Naive thymus-derived CD4-positive, alpha-beta T cell (primary cell): ENCODE results near the gene CTNNA1. TPM values are rescaled to one million over a fixed set of nuclear protein-coding genes. Genes with fewer than 3 reads are reported as not detected.
"Not testable (repeated sequence)": the region's sequence is repeated elsewhere in the genome, so short reads cannot be mapped to it uniquely, and the experiment has no call there.

ENCODE experiments used
- ATAC-seq: fragments of 150-1000 bp; cut with Tn5 transposase; 2 replicates; pipeline ENCODE4 v1.10.0; 2021; ENCODE audit warnings: mild to moderate bottlenecking, moderate library complexity
- CTCF ChIA-PET: fragments of 350-600 bp; sonication (Branson Sonifier 250); formaldehyde crosslinking; loops from one replicate; lab custom pipeline; 2021; ENCODE audit warnings: antibody characterized with exemption; lab: Charles Lee
- POLR2A ChIA-PET: fragments of 350-600 bp; sonication (Branson Sonifier 250); formaldehyde crosslinking; loops from one replicate; lab custom pipeline; 2021; ENCODE audit warnings: antibody characterized with exemption, inconsistent platforms; lab: Charles Lee
- DNase-seq, 9 donors: peaks; one replicate each; pipeline versions ENCODE4 v3.0.0 to v3.0.0-alpha.2; 2020 to 2022; ENCODE audit warnings: mixed read lengths in 1 of 9
- H3K27ac ChIP-seq: one replicate; pipeline ENCODE4 v1.7.0; 2013; ENCODE audit warnings: mild to moderate bottlenecking, low read depth, low read length, moderate library complexity
- H3K27me3 ChIP-seq, 2 donors: one replicate each; pipeline ENCODE4 v1.7.0; 2013; ENCODE audit warnings: low read length in 2 of 2, mild to moderate bottlenecking in 2 of 2, moderate library complexity in 2 of 2; ENCODE audit not compliant: control insufficient read depth in 2 of 2, insufficient read depth in 2 of 2
- H3K36me3 ChIP-seq, 3 experiments: 1 replicate in 2 of 3; 2 replicates in 1 of 3; pipeline ENCODE4 v1.7.0; 2013; ENCODE audit warnings: low read length in 3 of 3, mild to moderate bottlenecking in 3 of 3, moderate library complexity in 1 of 3; ENCODE audit not compliant: insufficient read depth in 3 of 3, control insufficient read depth in 2 of 3
- H3K4me1 ChIP-seq, 2 donors: one replicate each; pipeline ENCODE4 v1.7.0; 2013; ENCODE audit warnings: low read length in 2 of 2, mild to moderate bottlenecking in 2 of 2, moderate library complexity in 1 of 2; ENCODE audit not compliant: control insufficient read depth in 2 of 2, insufficient read depth in 2 of 2
- H3K4me3 ChIP-seq: 2 replicates; pipeline ENCODE4 v1.7.0; 2013; ENCODE audit warnings: mild to moderate bottlenecking, low read length
- H3K9me3 ChIP-seq, 3 experiments: 1 replicate in 2 of 3; 2 replicates in 1 of 3; pipeline ENCODE4 v1.7.0; 2013; ENCODE audit warnings: low read length in 3 of 3; ENCODE audit not compliant: control insufficient read depth in 2 of 3
- H3K27ac Mint-ChIP-seq, 9 donors: one replicate each; pipeline ENCODE4 v1.8.0; 2020 to 2022; ENCODE audit warnings: mixed read lengths in 9 of 9, mild to moderate bottlenecking in 8 of 9, moderate library complexity in 5 of 9, inconsistent platforms in 2 of 9
- H3K27me3 Mint-ChIP-seq, 5 donors: one replicate each; pipeline ENCODE4 v1.8.0; 2021 to 2022; ENCODE audit warnings: mixed read lengths in 5 of 5, mild to moderate bottlenecking in 1 of 5
- H3K36me3 Mint-ChIP-seq, 5 donors: one replicate each; pipeline ENCODE4 v1.8.0; 2020 to 2022; ENCODE audit warnings: mixed read lengths in 5 of 5, mild to moderate bottlenecking in 3 of 5, inconsistent platforms in 1 of 5
- H3K4me1 Mint-ChIP-seq, 7 donors: one replicate each; pipeline ENCODE4 v1.8.0; 2020 to 2022; ENCODE audit warnings: mixed read lengths in 7 of 7, mild to moderate bottlenecking in 3 of 7, inconsistent platforms in 1 of 7
- H3K4me3 Mint-ChIP-seq, 10 donors: one replicate each; pipeline ENCODE4 v1.8.0; 2020 to 2022; ENCODE audit warnings: mild to moderate bottlenecking in 10 of 10, mixed read lengths in 10 of 10, moderate library complexity in 6 of 10, inconsistent platforms in 2 of 10
- H3K9me3 Mint-ChIP-seq, 11 donors: one replicate each; pipeline ENCODE4 v1.8.0; 2020 to 2022; ENCODE audit warnings: mixed read lengths in 11 of 11, mild to moderate bottlenecking in 4 of 11, inconsistent platforms in 1 of 11, moderate library complexity in 1 of 11
- intact Hi-C, 2 donors: fragments of 100-400 bp; cut with micrococcal nuclease; formaldehyde crosslinking; loops; one replicate each; pipeline ENCODE4 v1.15.1; 2023
- polyA plus RNA-seq, 2 donors: library from polyadenylated mRNA; unstranded; fragments of 300-500 nt; fragmentation: Illumina TruSeq; gene quantifications; one replicate each; pipeline ENCODE4 v1.2.3, GENCODE V29; 2021
- total RNA-seq, 6 experiments: library from RNA in 5 of 6; stranded (reverse) in 5 of 6; gene quantifications; 1 replicate in 5 of 6; 2 replicates in 1 of 6; pipeline ENCODE4 v1.2.3 and lab custom pipeline; 2021 to 2026

Gene CTNNA1
- total and polyA plus RNA-seq, 7 experiments from 2014 or later = 0.78 to 52.9 (median 5.6) TPM

DNA sequence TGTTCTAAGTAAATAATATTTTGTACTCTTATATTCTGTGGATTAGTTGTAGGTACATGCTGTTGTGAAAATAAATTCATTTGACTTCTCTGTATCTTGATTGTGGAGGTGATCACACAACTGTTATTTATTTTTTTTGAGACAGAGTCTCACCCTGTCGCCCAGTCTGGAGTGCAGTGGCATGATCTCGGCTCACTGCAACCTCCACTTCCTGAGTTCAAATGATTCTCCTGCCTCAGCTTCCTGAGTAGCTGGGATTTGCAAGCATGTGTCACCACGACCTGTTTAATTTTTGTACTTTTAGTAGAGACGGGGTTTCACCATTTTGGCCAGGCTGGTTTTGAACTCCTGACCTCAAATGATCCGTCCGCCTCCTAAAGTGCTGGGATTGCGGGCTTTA lies 7.9 kb downstream of the CTNNA1 start:
- H3K27ac ChIP-seq, ATAC-seq, CTCF ChIA-PET, H3K4me3 ChIP-seq, H3K4me1 ChIP-seq, H3K36me3 ChIP-seq, H3K27me3 ChIP-seq, POLR2A ChIA-PET, H3K9me3 ChIP-seq, intact Hi-C loops: not testable (repeated sequence)
- DNase-seq = peak in 1 of 9 donors; percentile 11
- peaks cover 0 to 26% (median 3%) of the 10 kb centered on the region in 5 donors for H3K36me3 Mint-ChIP-seq
- H3K4me1 Mint-ChIP-seq = peaks cover 15 to 30% (median 19%) of the 10 kb centered on the region in 7 donors
- H3K27ac Mint-ChIP-seq = peak overlapping the region in 1 of 9 donors; percentile 46
- H3K27me3 Mint-ChIP-seq = peaks cover 9 to 65% (median 49%) of the 10 kb centered on the region in 5 donors
- H3K4me3 Mint-ChIP-seq = peak overlapping the region in 7 of 10 donors; percentile 15 to 70 (median 30)
- peaks cover 0 to 39% (median 6%) of the 10 kb centered on the region in 11 donors for H3K9me3 Mint-ChIP-seq

DNA sequence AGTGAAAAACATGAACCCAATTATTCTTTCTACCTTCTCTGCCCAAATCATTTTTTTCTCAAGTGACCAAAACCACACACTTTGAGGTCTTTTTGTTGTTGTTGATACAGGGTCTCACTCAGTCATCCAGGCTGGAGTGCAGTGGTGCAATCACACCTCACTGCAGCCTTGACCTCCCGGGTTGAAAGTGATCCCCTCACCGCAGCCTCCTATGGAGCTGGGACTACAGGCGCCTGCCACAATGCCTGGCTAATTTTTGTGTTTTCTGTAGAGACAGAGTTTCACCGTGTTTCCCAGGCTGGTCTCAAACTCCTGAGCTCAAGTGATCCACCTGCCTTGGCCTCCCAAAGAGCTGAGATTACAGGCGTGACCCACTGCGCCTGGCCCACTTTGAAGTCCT lies 8.4 kb downstream of the CTNNA1 start:
- peaks cover 0 to 34% (median 6%) of the 10 kb centered on the region in 11 donors for H3K9me3 Mint-ChIP-seq
- H3K4me1 ChIP-seq, intact Hi-C loops, CTCF ChIA-PET, H3K27ac ChIP-seq, H3K4me3 ChIP-seq, H3K36me3 ChIP-seq, DNase-seq, ATAC-seq, H3K9me3 ChIP-seq, H3K27me3 ChIP-seq, H3K27ac Mint-ChIP-seq, POLR2A ChIA-PET: not testable (repeated sequence)
- peak overlapping the region in 1 of 10 donors; percentile 46 for H3K4me3 Mint-ChIP-seq
- peaks cover 0 to 23% (median 3%) of the 10 kb centered on the region in 5 donors for H3K36me3 Mint-ChIP-seq
- peaks cover 16 to 30% (median 19%) of the 10 kb centered on the region in 7 donors for H3K4me1 Mint-ChIP-seq
- H3K27me3 Mint-ChIP-seq = peaks cover 12 to 63% (median 49%) of the 10 kb centered on the region in 5 donors

DNA sequence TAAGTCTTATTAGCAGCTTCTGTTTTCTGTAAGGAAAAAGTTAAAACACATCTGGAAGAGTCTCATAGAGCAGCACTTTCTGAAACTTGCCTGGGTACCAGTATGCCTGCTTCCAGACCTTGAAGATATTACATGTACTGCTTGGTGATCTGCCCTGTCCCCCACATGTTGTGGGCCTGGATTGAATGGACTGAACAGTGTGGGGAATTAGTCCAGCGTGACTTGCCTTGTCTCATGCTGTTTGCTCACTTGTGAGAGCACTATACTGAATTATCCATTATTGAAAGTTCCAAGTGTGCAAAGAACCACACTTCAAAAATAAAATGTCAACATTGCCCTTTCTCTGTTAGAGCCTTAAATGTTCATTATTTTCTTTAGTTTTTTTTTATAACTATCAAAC lies 8.9 kb downstream of the CTNNA1 start:
- Mint-ChIP-seq H3K4me1 (peaks cover 15 to 27% (median 19%) of the 10 kb centered on the region in 7 donors), H3K4me3 (peak overlapping the region in 1 of 10 donors; percentile 46), H3K36me3 (peaks cover 0 to 20% (median 3%) of the 10 kb centered on the region in 5 donors), H3K27ac (no peak overlapping the region), H3K9me3 (peaks cover 0 to 30% (median 6%) of the 10 kb centered on the region in 11 donors), H3K27me3 (peaks cover 10 to 59% (median 46%) of the 10 kb centered on the region in 5 donors)
- no peak overlapping the region for H3K4me3 ChIP-seq
- H3K27ac ChIP-seq = no peak overlapping the region
- CTCF ChIA-PET = no interaction called here
- DNase-seq (no peak), ATAC-seq (no peak)
- peaks cover 0 to 9% (median 0%) of the 10 kb centered on the region in 3 experiments for H3K9me3 ChIP-seq
- no peaks in the 10 kb centered on the region for H3K36me3 ChIP-seq
- intact Hi-C loops = no loop called here
- no peaks in the 10 kb centered on the region for H3K27me3 ChIP-seq
- H3K4me1 ChIP-seq = peaks cover 0 to 9% of the 10 kb centered on the region in 2 donors
- POLR2A ChIA-PET = no interaction called here

GRCh38 chr5:138763037-138763778 lies 10.0 kb downstream of the CTNNA1 start:
- DNase-seq = no peak
- Mint-ChIP-seq H3K27ac (no peak overlapping the region), H3K27me3 (peaks cover 9 to 55% (median 42%) of the 10 kb centered on the region in 5 donors), H3K36me3 (peaks cover 0 to 14% (median 0%) of the 10 kb centered on the region in 5 donors), H3K4me1 (peaks cover 14 to 26% (median 19%) of the 10 kb centered on the region in 7 donors), H3K4me3 (no peak overlapping the region), H3K9me3 (peaks cover 0 to 20% (median 3%) of the 10 kb centered on the region in 11 donors)
- CTCF ChIA-PET = no interaction called here
- Histone ChIP-seq H3K27me3 (no peaks in the 10 kb centered on the region), H3K36me3 (no peaks in the 10 kb centered on the region), H3K4me1 (peaks cover 0 to 9% of the 10 kb centered on the region in 2 donors), H3K9me3 (peaks cover 0 to 9% (median 0%) of the 10 kb centered on the region in 3 experiments), H3K4me3 (no peak overlapping the region), H3K27ac (no peak overlapping the region)
- ATAC-seq = no peak
- POLR2A ChIA-PET = no interaction called here
- intact Hi-C loops = no loop called here

DNA sequence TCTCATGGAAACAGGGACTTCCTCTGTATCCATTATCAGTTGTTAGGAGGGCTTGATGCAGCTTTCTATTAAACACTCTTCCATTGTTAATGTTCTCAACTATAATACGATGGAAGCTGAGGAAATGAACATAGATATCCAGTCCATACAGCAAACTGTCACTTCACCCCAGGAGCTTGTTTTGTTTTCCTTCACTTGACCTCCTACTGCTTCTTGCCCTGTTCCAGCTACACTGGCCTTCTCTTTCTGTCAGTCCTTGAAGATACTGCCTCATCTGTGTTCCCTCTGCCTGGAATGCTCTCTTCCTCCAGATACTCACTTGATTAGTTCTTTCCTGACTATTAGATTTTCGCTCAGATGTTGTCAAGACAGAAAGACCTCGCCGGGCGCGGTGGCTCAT lies 17.1 kb downstream of the CTNNA1 start:
- Mint-ChIP-seq H3K27me3 (peaks cover 9 to 44% (median 36%) of the 10 kb centered on the region in 5 donors), H3K9me3 (peaks cover 0 to 2% (median 0%) of the 10 kb centered on the region in 11 donors), H3K4me3 (no peak overlapping the region), H3K27ac (no peak overlapping the region), H3K36me3 (peaks cover 0 to 3% (median 0%) of the 10 kb centered on the region in 5 donors), H3K4me1 (peaks cover 0 to 5% (median 0%) of the 10 kb centered on the region in 7 donors)
- Histone ChIP-seq H3K27ac (no peak overlapping the region), H3K4me3 (no peak overlapping the region), H3K36me3 (no peaks in the 10 kb centered on the region), H3K27me3 (no peaks in the 10 kb centered on the region), H3K9me3 (no peaks in the 10 kb centered on the region), H3K4me1 (no peaks in the 10 kb centered on the region)
- intact Hi-C loops = no loop called here
- ChIA-PET POLR2A (no interaction called here), CTCF (interaction anchor here (0.6 kb wide), 1 partner anchor 189 kb away, joined by 7 read pairs; no protein-coding TSS in a partner anchor)
- ATAC-seq (no peak), DNase-seq (no peak)

- peaks cover 8 to 40% (median 32%) of the 10 kb centered on the region in 5 donors for H3K27me3 Mint-ChIP-seq
- ATAC-seq (no peak), DNase-seq (no peak)
- Histone ChIP-seq H3K9me3 (no peaks in the 10 kb centered on the region), H3K4me1 (no peaks in the 10 kb centered on the region), H3K36me3 (no peaks in the 10 kb centered on the region), H3K27me3 (no peaks in the 10 kb centered on the region), H3K27ac (no peak overlapping the region), H3K4me3 (no peak overlapping the region)
- CTCF ChIA-PET = interaction anchor here (0.6 kb wide), 2 partner anchors 14 to 190 kb away, joined by 3 to 7 read pairs; no protein-coding TSS in a partner anchor
- intact Hi-C loops = no loop called here
- H3K4me3 Mint-ChIP-seq = no peak overlapping the region
- H3K9me3 Mint-ChIP-seq = peaks cover 0 to 2% (median 0%) of the 10 kb centered on the region in 11 donors
- no peak overlapping the region for H3K27ac Mint-ChIP-seq
- peaks cover 0 to 4% (median 0%) of the 10 kb centered on the region in 7 donors for H3K4me1 Mint-ChIP-seq
- POLR2A ChIA-PET = no interaction called here
- peaks cover 0 to 3% (median 0%) of the 10 kb centered on the region in 5 donors for H3K36me3 Mint-ChIP-seq
These were observed 17.8 kb downstream of the CTNNA1 start for GRCh38 chr5:138770977-138771376.
